ENCODE results near the gene PTPN11. TPM values are rescaled to one million over a fixed set of nuclear protein-coding genes. Genes with fewer than 3 reads are reported as not detected.

PTPN11 gene
- total and polyA plus RNA-seq, 4 donors = 33.7 to 73.3 (median 36.4) TPM

- Histone ChIP-seq H3K27ac (ENCODE audit: low read depth in 1 of 2, low read length in 2 of 2) (no peak overlapping the region), H3K27me3 (ENCODE audit: control insufficient read depth in 4 of 4, insufficient read depth in 4 of 4, low read length in 3 of 4) (no peaks in the 10 kb centered on the region), H3K4me1 (ENCODE audit: control insufficient read depth in 4 of 4, insufficient read depth in 4 of 4, low read length in 3 of 4) (no peaks in the 10 kb centered on the region), H3K4me3 (ENCODE audit: low read depth in 1 of 3, low read length in 3 of 3) (no peak overlapping the region), H3K36me3 (ENCODE audit: control insufficient read depth in 4 of 4, insufficient read depth in 3 of 4, low read depth in 1 of 4, low read length in 3 of 4) (no peaks in the 10 kb centered on the region), H3K9ac (ENCODE audit: low read depth in 1 of 2, low read length in 2 of 2) (no peak overlapping the region), H3K9me3 (ENCODE audit: control insufficient read depth in 4 of 4, low read length in 3 of 4) (no peaks in the 10 kb centered on the region)
- DNase-seq (ENCODE audit: low spot score) = no peak
- TF ChIP-seq FOXA2 (IDR thresholded peaks at IDR 0.05) (no peak), FOXA1 (IDR thresholded peaks at IDR 0.05) (no peak), HNF4A (conservative IDR thresholded peaks at IDR 0.05) (no peak), HNF4G (IDR thresholded peaks at IDR 0.05) (no peak), RAD21 (IDR thresholded peaks at IDR 0.05) (no peak), NR2F2 (IDR thresholded peaks at IDR 0.05) (no peak), YY1 (IDR thresholded peaks at IDR 0.05) (no peak), EGR1 (IDR thresholded peaks at IDR 0.05; ENCODE audit: low read depth in 2 of 2) (no peak), ATF3 (IDR thresholded peaks at IDR 0.05) (no peak), JUND (IDR thresholded peaks at IDR 0.05) (no peak), TAF1 (conservative IDR thresholded peaks at IDR 0.05) (no peak), GABPA (IDR thresholded peaks at IDR 0.05 in 1 of 2, conservative IDR thresholded peaks at IDR 0.05 in 1 of 2) (no peak), ZBTB33 (IDR thresholded peaks at IDR 0.05) (no peak), RXRA (IDR thresholded peaks at IDR 0.05) (no peak), SP1 (IDR thresholded peaks at IDR 0.05) (no peak)
- TF ChIP-seq, protein P1, sequence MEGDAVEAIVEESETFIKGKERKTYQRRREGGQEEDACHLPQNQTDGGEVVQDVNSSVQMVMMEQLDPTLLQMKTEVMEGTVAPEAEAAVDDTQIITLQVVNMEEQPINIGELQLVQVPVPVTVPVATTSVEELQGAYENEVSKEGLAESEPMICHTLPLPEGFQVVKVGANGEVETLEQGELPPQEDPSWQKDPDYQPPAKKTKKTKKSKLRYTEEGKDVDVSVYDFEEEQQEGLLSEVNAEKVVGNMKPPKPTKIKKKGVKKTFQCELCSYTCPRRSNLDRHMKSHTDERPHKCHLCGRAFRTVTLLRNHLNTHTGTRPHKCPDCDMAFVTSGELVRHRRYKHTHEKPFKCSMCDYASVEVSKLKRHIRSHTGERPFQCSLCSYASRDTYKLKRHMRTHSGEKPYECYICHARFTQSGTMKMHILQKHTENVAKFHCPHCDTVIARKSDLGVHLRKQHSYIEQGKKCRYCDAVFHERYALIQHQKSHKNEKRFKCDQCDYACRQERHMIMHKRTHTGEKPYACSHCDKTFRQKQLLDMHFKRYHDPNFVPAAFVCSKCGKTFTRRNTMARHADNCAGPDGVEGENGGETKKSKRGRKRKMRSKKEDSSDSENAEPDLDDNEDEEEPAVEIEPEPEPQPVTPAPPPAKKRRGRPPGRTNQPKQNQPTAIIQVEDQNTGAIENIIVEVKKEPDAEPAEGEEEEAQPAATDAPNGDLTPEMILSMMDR (IDR thresholded peaks at IDR 0.05; ENCODE audit: low read depth, low read length, missing input control) = no peak
- TF ChIP-seq, protein P2, sequence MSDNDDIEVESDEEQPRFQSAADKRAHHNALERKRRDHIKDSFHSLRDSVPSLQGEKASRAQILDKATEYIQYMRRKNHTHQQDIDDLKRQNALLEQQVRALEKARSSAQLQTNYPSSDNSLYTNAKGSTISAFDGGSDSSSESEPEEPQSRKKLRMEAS (IDR thresholded peaks at IDR 0.05) = no peak
- TF ChIP-seq, protein P3, sequence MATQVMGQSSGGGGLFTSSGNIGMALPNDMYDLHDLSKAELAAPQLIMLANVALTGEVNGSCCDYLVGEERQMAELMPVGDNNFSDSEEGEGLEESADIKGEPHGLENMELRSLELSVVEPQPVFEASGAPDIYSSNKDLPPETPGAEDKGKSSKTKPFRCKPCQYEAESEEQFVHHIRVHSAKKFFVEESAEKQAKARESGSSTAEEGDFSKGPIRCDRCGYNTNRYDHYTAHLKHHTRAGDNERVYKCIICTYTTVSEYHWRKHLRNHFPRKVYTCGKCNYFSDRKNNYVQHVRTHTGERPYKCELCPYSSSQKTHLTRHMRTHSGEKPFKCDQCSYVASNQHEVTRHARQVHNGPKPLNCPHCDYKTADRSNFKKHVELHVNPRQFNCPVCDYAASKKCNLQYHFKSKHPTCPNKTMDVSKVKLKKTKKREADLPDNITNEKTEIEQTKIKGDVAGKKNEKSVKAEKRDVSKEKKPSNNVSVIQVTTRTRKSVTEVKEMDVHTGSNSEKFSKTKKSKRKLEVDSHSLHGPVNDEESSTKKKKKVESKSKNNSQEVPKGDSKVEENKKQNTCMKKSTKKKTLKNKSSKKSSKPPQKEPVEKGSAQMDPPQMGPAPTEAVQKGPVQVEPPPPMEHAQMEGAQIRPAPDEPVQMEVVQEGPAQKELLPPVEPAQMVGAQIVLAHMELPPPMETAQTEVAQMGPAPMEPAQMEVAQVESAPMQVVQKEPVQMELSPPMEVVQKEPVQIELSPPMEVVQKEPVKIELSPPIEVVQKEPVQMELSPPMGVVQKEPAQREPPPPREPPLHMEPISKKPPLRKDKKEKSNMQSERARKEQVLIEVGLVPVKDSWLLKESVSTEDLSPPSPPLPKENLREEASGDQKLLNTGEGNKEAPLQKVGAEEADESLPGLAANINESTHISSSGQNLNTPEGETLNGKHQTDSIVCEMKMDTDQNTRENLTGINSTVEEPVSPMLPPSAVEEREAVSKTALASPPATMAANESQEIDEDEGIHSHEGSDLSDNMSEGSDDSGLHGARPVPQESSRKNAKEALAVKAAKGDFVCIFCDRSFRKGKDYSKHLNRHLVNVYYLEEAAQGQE (IDR thresholded peaks at IDR 0.05) = no peak
- 66% methylated on average over 5 of the region's 5 CpGs for WGBS
Measured at GRCh38 chr12:112540021-112540420, 121.3 kb downstream of the PTPN11 start.

Measured in liver (tissue), 9 donors.